Liver (tissue), 3 donors: ENCODE results near the gene TMPRSS7.

Experiments used
- EGR1 ChIP-seq, 2 donors: IDR thresholded peaks; 2 replicates each; pipeline ENCODE4 v1.6.1; 2016 to 2018; ENCODE audit warnings: antibody characterized with exemption in 2 of 2, low read depth in 2 of 2
- GABPA ChIP-seq, 2 donors: IDR thresholded peaks in 1 of 2; conservative IDR thresholded peaks in 1 of 2; 2 replicates each; pipeline ENCODE4 v1.6.1; 2016; ENCODE audit warnings: antibody characterized with exemption in 2 of 2, mild to moderate bottlenecking in 1 of 2, moderate library complexity in 1 of 2
- HNF4G ChIP-seq: IDR thresholded peaks from 2 replicates; pipeline ENCODE4 v1.6.1; 2016; ENCODE audit warnings: antibody characterized with exemption
- JUND ChIP-seq, 2 donors: IDR thresholded peaks; 2 replicates each; pipeline ENCODE4 v1.6.1; 2016; ENCODE audit warnings: antibody characterized with exemption in 2 of 2
- RAD21 ChIP-seq, 2 donors: IDR thresholded peaks; 2 replicates each; pipeline ENCODE4 v1.6.1; 2016; ENCODE audit warnings: antibody characterized with exemption in 2 of 2, mild to moderate bottlenecking in 2 of 2
- RXRA ChIP-seq, 2 donors: IDR thresholded peaks; 2 replicates each; pipeline ENCODE4 v1.6.1; 2017 to 2018; ENCODE audit warnings: antibody characterized with exemption in 2 of 2, mild to moderate bottlenecking in 1 of 2
- SP1 ChIP-seq: IDR thresholded peaks from 2 replicates; pipeline ENCODE4 v1.6.1; 2018; ENCODE audit warnings: antibody characterized with exemption, mild to moderate bottlenecking
- TAF1 ChIP-seq: conservative IDR thresholded peaks from 2 replicates; pipeline ENCODE4 v1.6.1; 2016; ENCODE audit warnings: antibody characterized with exemption, mild to moderate bottlenecking
- YY1 ChIP-seq: IDR thresholded peaks from 2 replicates; pipeline ENCODE4 v1.6.1; 2016; ENCODE audit warnings: antibody characterized with exemption, mild to moderate bottlenecking
- TF ChIP-seq, protein P1 (sequence below): fragments of 150-350 bp; IDR thresholded peaks from 2 replicates; pipeline ENCODE4 v1.5.1; 2017; ENCODE audit warnings: improper control_type of control experiment, low read depth, low read length; ENCODE audit not compliant: missing input control
- TF ChIP-seq, protein P2 (sequence below): IDR thresholded peaks from 2 replicates; pipeline ENCODE4 v1.6.1; 2016; ENCODE audit warnings: antibody characterized with exemption
- TF ChIP-seq, protein P3 (sequence below): IDR thresholded peaks from 2 replicates; pipeline ENCODE4 v1.6.1; 2016; ENCODE audit warnings: antibody characterized with exemption, mild to moderate bottlenecking
- TF ChIP-seq, protein P4 (sequence below): IDR thresholded peaks from 2 replicates; pipeline ENCODE4 v1.6.1; 2016; ENCODE audit warnings: antibody characterized with exemption
- donor health status: healthy.
- donor health status: healthy.

DNA sequence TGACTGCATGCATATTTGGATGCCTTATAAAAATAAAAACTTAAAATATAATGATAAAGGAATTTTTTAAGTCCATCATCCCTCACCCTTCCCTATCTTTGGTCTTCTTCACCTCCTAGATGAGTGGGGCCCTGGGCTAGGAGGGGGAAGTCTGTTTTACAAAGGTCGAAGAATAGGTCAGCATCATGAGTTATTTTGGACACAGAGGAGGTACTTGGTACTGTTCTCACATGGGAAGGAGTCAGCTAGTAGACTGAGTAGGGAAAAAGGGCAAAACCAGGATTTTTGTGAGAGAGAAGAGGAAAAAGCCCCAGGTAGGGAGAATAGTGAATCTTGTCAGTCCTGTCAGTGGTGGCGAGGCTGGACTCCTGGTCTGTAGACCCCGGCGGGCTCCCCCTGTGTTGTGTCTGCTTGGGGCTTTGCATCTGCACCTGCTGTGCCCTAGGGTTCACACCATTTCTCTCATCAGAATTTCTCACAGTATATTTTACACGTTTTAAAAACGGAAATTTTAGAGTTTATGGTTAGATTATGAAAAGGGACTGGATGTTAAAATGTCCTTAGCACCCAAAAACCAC is 81.4 kb downstream of the TMPRSS7 start:
- TF ChIP-seq, protein P1, sequence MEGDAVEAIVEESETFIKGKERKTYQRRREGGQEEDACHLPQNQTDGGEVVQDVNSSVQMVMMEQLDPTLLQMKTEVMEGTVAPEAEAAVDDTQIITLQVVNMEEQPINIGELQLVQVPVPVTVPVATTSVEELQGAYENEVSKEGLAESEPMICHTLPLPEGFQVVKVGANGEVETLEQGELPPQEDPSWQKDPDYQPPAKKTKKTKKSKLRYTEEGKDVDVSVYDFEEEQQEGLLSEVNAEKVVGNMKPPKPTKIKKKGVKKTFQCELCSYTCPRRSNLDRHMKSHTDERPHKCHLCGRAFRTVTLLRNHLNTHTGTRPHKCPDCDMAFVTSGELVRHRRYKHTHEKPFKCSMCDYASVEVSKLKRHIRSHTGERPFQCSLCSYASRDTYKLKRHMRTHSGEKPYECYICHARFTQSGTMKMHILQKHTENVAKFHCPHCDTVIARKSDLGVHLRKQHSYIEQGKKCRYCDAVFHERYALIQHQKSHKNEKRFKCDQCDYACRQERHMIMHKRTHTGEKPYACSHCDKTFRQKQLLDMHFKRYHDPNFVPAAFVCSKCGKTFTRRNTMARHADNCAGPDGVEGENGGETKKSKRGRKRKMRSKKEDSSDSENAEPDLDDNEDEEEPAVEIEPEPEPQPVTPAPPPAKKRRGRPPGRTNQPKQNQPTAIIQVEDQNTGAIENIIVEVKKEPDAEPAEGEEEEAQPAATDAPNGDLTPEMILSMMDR = no peak
- TF ChIP-seq, protein P2, sequence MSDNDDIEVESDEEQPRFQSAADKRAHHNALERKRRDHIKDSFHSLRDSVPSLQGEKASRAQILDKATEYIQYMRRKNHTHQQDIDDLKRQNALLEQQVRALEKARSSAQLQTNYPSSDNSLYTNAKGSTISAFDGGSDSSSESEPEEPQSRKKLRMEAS = no peak
- TF ChIP-seq SP1 = no peak
- no peak for TF ChIP-seq EGR1 (IDR thresholded peaks at IDR 0.05; ENCODE audit: low read depth in 2 of 2)
- TF ChIP-seq, protein P3, sequence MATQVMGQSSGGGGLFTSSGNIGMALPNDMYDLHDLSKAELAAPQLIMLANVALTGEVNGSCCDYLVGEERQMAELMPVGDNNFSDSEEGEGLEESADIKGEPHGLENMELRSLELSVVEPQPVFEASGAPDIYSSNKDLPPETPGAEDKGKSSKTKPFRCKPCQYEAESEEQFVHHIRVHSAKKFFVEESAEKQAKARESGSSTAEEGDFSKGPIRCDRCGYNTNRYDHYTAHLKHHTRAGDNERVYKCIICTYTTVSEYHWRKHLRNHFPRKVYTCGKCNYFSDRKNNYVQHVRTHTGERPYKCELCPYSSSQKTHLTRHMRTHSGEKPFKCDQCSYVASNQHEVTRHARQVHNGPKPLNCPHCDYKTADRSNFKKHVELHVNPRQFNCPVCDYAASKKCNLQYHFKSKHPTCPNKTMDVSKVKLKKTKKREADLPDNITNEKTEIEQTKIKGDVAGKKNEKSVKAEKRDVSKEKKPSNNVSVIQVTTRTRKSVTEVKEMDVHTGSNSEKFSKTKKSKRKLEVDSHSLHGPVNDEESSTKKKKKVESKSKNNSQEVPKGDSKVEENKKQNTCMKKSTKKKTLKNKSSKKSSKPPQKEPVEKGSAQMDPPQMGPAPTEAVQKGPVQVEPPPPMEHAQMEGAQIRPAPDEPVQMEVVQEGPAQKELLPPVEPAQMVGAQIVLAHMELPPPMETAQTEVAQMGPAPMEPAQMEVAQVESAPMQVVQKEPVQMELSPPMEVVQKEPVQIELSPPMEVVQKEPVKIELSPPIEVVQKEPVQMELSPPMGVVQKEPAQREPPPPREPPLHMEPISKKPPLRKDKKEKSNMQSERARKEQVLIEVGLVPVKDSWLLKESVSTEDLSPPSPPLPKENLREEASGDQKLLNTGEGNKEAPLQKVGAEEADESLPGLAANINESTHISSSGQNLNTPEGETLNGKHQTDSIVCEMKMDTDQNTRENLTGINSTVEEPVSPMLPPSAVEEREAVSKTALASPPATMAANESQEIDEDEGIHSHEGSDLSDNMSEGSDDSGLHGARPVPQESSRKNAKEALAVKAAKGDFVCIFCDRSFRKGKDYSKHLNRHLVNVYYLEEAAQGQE = no peak
- TF ChIP-seq RAD21 (IDR thresholded peaks at IDR 0.05) = no peak
- no peak for TF ChIP-seq JUND (IDR thresholded peaks at IDR 0.05)
- TF ChIP-seq GABPA (IDR thresholded peaks at IDR 0.05 in 1 of 2, conservative IDR thresholded peaks at IDR 0.05 in 1 of 2) = no peak
- TF ChIP-seq, protein P4, sequence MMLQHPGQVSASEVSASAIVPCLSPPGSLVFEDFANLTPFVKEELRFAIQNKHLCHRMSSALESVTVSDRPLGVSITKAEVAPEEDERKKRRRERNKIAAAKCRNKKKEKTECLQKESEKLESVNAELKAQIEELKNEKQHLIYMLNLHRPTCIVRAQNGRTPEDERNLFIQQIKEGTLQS = no peak
- no peak for TF ChIP-seq YY1
- TF ChIP-seq HNF4G = no peak
- no peak for TF ChIP-seq TAF1
- no peak for TF ChIP-seq RXRA (IDR thresholded peaks at IDR 0.05)
